ENCODE results near the gene PGAM5. TPM values are rescaled to one million over a fixed set of nuclear protein-coding genes. Genes with fewer than 3 reads are reported as not detected.
A peak's percentile ranks its signal among the peaks of the same experiment; 100 is the strongest.

Gene PGAM5
- total and polyA plus RNA-seq, 8 donors: 13.6 to 37.4 (median 17.2) TPM

DNA sequence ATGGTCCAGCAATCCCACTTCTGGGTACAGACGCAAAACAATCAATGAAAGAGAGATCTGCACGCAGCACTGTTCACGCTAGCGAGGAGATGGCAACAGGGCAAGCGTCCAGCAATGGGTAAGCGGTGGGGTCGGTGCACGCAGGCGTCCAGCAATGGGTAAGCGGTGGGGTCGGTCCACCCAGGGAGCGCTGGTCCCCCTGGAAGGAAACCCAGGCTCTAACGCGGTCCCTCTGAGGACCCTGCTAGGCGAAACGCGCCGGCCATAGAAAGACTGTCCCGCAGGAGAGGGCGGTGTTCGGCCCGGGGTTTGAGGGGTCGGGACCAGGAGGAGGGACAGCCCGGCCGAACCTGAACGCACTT, 618 bp upstream of the PGAM5 start:
- DNase-seq (peak in 1 of 4 donors; percentile 81), ATAC-seq (peak; percentile 49)
- peak overlapping the region; percentile 73 to 95 for H3K4me3 ChIP-seq
- H3K4me1 ChIP-seq: peaks cover 11 to 23% of the 10 kb centered on the region in 2 donors
- TF ChIP-seq, protein P1, sequence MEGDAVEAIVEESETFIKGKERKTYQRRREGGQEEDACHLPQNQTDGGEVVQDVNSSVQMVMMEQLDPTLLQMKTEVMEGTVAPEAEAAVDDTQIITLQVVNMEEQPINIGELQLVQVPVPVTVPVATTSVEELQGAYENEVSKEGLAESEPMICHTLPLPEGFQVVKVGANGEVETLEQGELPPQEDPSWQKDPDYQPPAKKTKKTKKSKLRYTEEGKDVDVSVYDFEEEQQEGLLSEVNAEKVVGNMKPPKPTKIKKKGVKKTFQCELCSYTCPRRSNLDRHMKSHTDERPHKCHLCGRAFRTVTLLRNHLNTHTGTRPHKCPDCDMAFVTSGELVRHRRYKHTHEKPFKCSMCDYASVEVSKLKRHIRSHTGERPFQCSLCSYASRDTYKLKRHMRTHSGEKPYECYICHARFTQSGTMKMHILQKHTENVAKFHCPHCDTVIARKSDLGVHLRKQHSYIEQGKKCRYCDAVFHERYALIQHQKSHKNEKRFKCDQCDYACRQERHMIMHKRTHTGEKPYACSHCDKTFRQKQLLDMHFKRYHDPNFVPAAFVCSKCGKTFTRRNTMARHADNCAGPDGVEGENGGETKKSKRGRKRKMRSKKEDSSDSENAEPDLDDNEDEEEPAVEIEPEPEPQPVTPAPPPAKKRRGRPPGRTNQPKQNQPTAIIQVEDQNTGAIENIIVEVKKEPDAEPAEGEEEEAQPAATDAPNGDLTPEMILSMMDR (IDR thresholded peaks at IDR 0.05): no peak
- H3K36me3 ChIP-seq: peaks cover 0 to 5% of the 10 kb centered on the region in 2 donors
- H3K27ac ChIP-seq: peak overlapping the region; percentile 82 to 87
- no peaks in the 10 kb centered on the region for H3K27me3 ChIP-seq
- H3K9me3 ChIP-seq: no peaks in the 10 kb centered on the region
- intact Hi-C loops (cut with DNase I): no loop called here

DNA sequence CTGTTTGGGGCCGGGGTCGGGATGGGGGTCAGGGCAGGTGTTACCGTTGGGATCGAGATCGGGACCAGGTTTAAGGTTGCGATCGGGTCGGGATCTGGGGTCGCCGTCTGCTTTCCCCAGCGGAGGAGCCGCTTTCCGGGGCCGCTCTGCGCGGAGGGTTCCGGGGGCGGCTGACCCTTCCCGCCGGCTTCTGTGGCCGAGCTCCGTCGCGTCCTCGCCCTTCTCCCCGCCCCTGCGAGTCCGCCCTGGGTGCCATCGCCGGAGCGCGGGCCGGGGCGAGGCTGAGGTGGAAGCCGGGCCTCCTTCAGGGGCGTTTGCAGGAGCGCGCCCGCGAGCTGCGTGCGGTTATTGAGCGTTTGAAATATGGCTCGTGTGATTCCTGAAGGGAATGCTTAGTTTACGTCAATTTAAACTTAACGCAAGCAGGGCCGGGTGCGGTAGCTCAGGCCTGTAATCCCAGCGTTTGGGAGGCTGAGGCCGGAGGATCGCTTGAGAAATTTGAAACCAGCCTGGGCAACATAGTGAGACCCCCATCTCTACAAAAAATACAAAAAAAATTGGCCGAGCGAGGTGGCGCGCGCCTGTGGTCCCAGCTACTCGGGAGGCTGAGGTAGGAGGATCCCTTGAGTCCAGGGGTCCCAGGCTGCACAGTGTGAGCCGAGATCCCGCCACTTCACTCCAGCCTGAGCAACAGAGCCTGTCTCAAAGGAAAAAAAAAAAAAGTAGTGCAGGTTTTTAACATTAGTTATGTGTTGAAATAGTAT, 620 bp downstream of the PGAM5 start:
- DNase-seq: peak in 1 of 4 donors; percentile 86
- TF ChIP-seq, protein P1 (IDR thresholded peaks at IDR 0.05): no peak
- intact Hi-C loops (cut with DNase I): no loop called here
- Histone ChIP-seq H3K4me3 (peak overlapping the region; percentile 73 to 95), H3K4me1 (peaks cover 11 to 23% of the 10 kb centered on the region in 2 donors), H3K9me3 (no peaks in the 10 kb centered on the region), H3K27ac (peak overlapping the region in 1 of 2 donors; percentile 87), H3K27me3 (no peaks in the 10 kb centered on the region), H3K36me3 (peaks cover 0 to 17% of the 10 kb centered on the region in 2 donors)
- peak; percentile 2 for ATAC-seq

DNA sequence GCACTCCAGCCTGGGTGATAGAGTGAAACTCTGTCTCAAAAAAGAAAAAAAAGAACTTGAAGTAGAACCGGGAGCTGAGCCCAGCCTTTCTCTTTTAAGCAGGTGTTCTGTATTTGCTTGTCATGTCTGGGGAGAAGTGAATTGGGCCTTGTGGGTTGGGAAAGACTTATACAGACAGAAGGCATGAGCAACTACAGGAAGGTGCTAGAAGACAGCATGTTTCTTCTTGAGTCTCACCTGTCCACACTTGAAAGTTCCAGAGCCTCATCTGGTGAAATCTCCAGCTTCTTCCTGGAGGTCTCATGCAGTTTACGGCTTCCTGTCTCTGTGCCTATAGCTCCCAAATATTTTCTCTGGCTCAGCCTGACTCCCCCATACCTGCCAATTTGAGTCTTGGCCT, 2.5 kb downstream of the PGAM5 start:
- intact Hi-C loops (cut with DNase I): no loop called here
- Histone ChIP-seq H3K36me3 (peaks cover 0 to 36% of the 10 kb centered on the region in 2 donors), H3K4me3 (no peak overlapping the region), H3K27ac (no peak overlapping the region), H3K4me1 (peaks cover 11 to 23% of the 10 kb centered on the region in 2 donors), H3K27me3 (no peaks in the 10 kb centered on the region), H3K9me3 (no peaks in the 10 kb centered on the region)
- TF ChIP-seq, protein P1 (IDR thresholded peaks at IDR 0.05): no peak
- no peak for ATAC-seq
- DNase-seq: no peak

DNA sequence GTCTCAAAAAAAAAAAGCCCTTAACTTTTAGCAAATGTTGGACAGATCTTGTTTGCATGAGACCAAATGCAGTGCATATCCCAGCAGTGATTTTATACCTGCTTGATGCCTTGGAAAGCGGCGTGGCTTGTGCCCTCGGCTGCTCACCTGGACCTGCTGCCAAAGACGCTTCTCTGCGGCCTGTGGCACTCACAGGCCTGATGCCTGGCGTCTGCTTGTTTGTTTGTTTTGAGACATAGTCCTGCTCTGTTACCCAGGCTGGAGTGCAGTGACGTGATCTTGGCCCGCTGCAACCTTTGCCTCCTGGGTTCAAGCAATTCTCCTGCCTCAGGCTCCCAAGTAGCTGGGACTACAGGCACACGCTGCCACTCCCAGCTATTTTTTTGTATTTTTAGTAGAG, 5.2 kb downstream of the PGAM5 start:
- Histone ChIP-seq H3K27ac (no peak overlapping the region), H3K9me3 (no peaks in the 10 kb centered on the region), H3K36me3 (peaks cover 0 to 60% of the 10 kb centered on the region in 2 donors), H3K4me3 (no peak overlapping the region), H3K27me3 (no peaks in the 10 kb centered on the region), H3K4me1 (peaks cover 6 to 14% of the 10 kb centered on the region in 2 donors)
- intact Hi-C loops (cut with DNase I): no loop called here
- peak in 1 of 4 donors; percentile 38 for DNase-seq
- TF ChIP-seq, protein P1 (IDR thresholded peaks at IDR 0.05): no peak
- ATAC-seq: no peak

DNA sequence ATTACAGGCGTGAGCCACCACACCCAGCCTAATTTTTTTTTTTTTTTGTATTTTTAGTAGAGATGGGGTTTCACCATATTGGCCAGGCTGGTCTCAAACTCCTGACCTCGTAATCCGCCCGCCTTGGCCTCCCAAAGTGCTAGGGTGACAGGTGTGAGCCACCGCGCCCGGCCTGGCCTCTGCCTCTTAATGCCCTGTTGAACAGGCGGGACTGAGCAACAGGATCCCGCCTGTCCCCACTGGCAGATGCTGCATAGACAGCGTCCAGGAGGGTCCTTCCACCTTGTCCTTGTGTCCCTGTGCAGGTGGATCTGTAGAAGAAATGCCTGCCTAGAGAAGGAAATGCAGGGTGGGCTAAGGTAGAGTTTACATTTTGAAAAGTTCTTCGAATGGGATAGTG, 5.7 kb downstream of the PGAM5 start:
- peaks cover 0 to 65% of the 10 kb centered on the region in 2 donors for H3K36me3 ChIP-seq
- TF ChIP-seq, protein P1 (IDR thresholded peaks at IDR 0.05): no peak
- ATAC-seq (no peak), DNase-seq (peak in 1 of 4 donors; percentile 66)
- no peak overlapping the region for H3K4me3 ChIP-seq
- H3K4me1 ChIP-seq: peaks cover 5 to 11% of the 10 kb centered on the region in 2 donors
- intact Hi-C loops (cut with DNase I): no loop called here
- H3K9me3 ChIP-seq: no peaks in the 10 kb centered on the region
- H3K27ac ChIP-seq: no peak overlapping the region
- H3K27me3 ChIP-seq: no peaks in the 10 kb centered on the region

Data from left lung (tissue), 10 donors.